Esophagus muscularis mucosa (tissue), 3 donors: ENCODE measurements around the gene NIBAN1.

ENCODE experiments used
- POLR2A ChIP-seq: fragments of 450-650 bp; IDR thresholded peaks from one replicate; pipeline ENCODE4 v1.6.1; 2017; ENCODE audit warnings: antibody characterized with exemption, moderate library complexity, mild to moderate bottlenecking, low read depth
- POLR2AphosphoS5 ChIP-seq, 2 donors: sonication (generic); formaldehyde crosslinking; IDR thresholded peaks; one replicate each; pipeline ENCODE4 v1.6.1; 2017; ENCODE audit warnings: antibody characterized with exemption in 2 of 2
- TF ChIP-seq, protein P1 (sequence below), 3 experiments: fragments of 200-600 bp in 2 of 3; fragments of 450-650 bp in 1 of 3; sonication (generic) in 2 of 3; IDR thresholded peaks; one replicate each; pipeline ENCODE4 v1.5.1; 2017 to 2019; ENCODE audit warnings: antibody characterized with exemption in 3 of 3, mild to moderate bottlenecking in 2 of 3, moderate library complexity in 1 of 3

DNA sequence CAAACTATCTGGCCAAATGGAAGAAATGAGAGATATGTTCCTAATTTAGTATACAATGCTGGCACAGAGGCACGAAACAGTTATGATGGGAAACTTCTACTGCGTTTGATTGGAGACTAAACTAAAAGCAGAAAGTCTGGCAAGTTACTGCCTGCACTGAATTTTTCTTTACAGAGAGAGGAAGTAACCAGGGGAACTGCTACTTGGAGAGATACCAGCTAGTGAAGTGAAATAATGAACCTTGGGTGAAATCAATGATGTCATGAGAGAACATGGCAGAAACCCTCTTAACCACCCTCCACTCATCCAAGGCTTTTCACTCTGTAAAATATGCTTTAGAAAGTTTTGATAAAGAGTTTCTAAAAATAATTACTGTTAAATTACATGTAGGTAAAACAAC lies 29.3 kb downstream of the NIBAN1 start:
- TF ChIP-seq, protein P1, sequence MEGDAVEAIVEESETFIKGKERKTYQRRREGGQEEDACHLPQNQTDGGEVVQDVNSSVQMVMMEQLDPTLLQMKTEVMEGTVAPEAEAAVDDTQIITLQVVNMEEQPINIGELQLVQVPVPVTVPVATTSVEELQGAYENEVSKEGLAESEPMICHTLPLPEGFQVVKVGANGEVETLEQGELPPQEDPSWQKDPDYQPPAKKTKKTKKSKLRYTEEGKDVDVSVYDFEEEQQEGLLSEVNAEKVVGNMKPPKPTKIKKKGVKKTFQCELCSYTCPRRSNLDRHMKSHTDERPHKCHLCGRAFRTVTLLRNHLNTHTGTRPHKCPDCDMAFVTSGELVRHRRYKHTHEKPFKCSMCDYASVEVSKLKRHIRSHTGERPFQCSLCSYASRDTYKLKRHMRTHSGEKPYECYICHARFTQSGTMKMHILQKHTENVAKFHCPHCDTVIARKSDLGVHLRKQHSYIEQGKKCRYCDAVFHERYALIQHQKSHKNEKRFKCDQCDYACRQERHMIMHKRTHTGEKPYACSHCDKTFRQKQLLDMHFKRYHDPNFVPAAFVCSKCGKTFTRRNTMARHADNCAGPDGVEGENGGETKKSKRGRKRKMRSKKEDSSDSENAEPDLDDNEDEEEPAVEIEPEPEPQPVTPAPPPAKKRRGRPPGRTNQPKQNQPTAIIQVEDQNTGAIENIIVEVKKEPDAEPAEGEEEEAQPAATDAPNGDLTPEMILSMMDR (IDR thresholded peaks at IDR 0.05), result no peak
- TF ChIP-seq POLR2A, result no peak
- no peak for TF ChIP-seq POLR2AphosphoS5 (IDR thresholded peaks at IDR 0.05)
